Loucy (cell line): ENCODE measurements around the gene GOT2.

Source experiments
- H2AFZ ChIP-seq: fragments of 200-600 bp; sonication (generic); 2 replicates; pipeline ENCODE4 v1.6.0; 2016; ENCODE audit warnings: antibody characterized with exemption, mild to moderate bottlenecking, low read length, moderate library complexity
- H3F3A ChIP-seq: fragments of 200-600 bp; 2 replicates; pipeline ENCODE4 v1.6.0; 2016; ENCODE audit warnings: antibody characterized with exemption, low read depth, mild to moderate bottlenecking
- H3K27me3 ChIP-seq: fragments of 200-600 bp; sonication (generic); 2 replicates; pipeline ENCODE4 v1.6.1; 2014; ENCODE audit warnings: low read length, mild to moderate bottlenecking; ENCODE audit not compliant: insufficient read depth, poor library complexity, severe bottlenecking
- H3K36me3 ChIP-seq: fragments of 200-600 bp; sonication (generic); 2 replicates; pipeline ENCODE4 v1.6.1; 2016; ENCODE audit warnings: low read length; ENCODE audit not compliant: insufficient read depth
- H3K4me1 ChIP-seq: fragments of 200-600 bp; sonication (generic); 2 replicates; pipeline ENCODE4 v1.5.1; 2014; ENCODE audit warnings: low read length, mild to moderate bottlenecking; ENCODE audit not compliant: insufficient read depth, poor library complexity, severe bottlenecking
- H3K4me2 ChIP-seq: fragments of 200-600 bp; sonication (generic); 2 replicates; pipeline ENCODE4 v1.6.0; 2014; ENCODE audit warnings: antibody characterized with exemption, low read length, low read depth, mild to moderate bottlenecking; ENCODE audit not compliant: poor library complexity, severe bottlenecking
- H3K4me3 ChIP-seq: fragments of 200-600 bp; sonication (generic); 2 replicates; pipeline ENCODE4 v1.5.1; 2014; ENCODE audit warnings: low read length, mild to moderate bottlenecking, mixed read lengths; ENCODE audit not compliant: poor library complexity, severe bottlenecking
- H3K79me2 ChIP-seq: fragments of 200-600 bp; sonication (generic); 2 replicates; pipeline ENCODE4 v1.6.1; 2014; ENCODE audit warnings: low read length; ENCODE audit not compliant: insufficient read depth
- H3K9ac ChIP-seq: fragments of 200-600 bp; sonication (generic); 2 replicates; pipeline ENCODE4 v1.6.0; 2014; ENCODE audit warnings: mild to moderate bottlenecking, low read depth, low read length, moderate library complexity; ENCODE audit not compliant: poor library complexity, severe bottlenecking
- H3K9me2 ChIP-seq: fragments of 200-600 bp; sonication (generic); replicated peaks from 2 replicates; pipeline ENCODE4 v1.6.1; 2016; ENCODE audit warnings: low read depth, low read length, mixed read lengths
- H3K9me3 ChIP-seq: fragments of 200-600 bp; sonication (generic); 2 replicates; pipeline ENCODE4 v1.6.1; 2014; ENCODE audit warnings: mild to moderate bottlenecking, antibody characterized with exemption, low read length, low read depth; ENCODE audit not compliant: insufficient read depth
- H4K20me1 ChIP-seq: fragments of 200-600 bp; sonication (generic); 2 replicates; pipeline ENCODE4 v1.6.0; 2014; ENCODE audit warnings: antibody characterized with exemption, low read length, mild to moderate bottlenecking; ENCODE audit not compliant: insufficient read depth, poor library complexity, severe bottlenecking
- EZH2phosphoT487 ChIP-seq: fragments of 200-600 bp; IDR thresholded peaks from 2 replicates; pipeline ENCODE4 v1.6.1; 2018; ENCODE audit warnings: antibody characterized with exemption, mild to moderate bottlenecking, moderate library complexity, borderline replicate concordance
- TF ChIP-seq, protein P1 (sequence below): fragments of 200-600 bp; sonication (generic); conservative IDR thresholded peaks from 2 replicates; pipeline ENCODE4 v1.5.1; 2014; ENCODE audit warnings: mild to moderate bottlenecking, antibody characterized with exemption, low read length

Gene GOT2

DNA sequence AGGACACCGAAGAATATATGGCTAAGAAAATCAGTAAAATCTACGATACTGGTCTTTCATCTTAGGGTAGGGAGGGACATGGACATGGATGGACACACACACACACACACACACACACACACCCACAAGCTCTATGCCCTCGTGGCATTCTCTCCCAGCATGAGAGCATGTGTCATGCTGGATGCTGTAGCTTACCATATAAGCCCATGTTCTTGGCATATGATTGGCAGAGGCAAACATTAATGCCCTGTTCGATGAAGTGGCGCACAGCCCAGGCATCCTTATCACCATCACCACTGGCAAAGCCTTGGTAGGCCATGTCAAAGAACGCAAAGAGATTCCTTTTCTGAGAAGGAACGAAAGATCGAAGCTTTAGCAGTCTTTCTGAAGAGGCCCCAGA is 17.6 kb downstream of the GOT2 start:
- Histone ChIP-seq H3K9me3 (no peaks in the 10 kb centered on the region), H3K9ac (no peak overlapping the region), H3K4me3 (no peak overlapping the region), H3K36me3 (peaks cover 82% of the 10 kb centered on the region), H3K27me3 (no peaks in the 10 kb centered on the region), H3K79me2 (no peaks in the 10 kb centered on the region), H3K9me2 (no peaks in the 10 kb centered on the region), H3K4me2 (no peak overlapping the region), H3F3A (no peaks in the 10 kb centered on the region), H3K4me1 (no peaks in the 10 kb centered on the region), H4K20me1 (no peaks in the 10 kb centered on the region), H2AFZ (no peak overlapping the region)
- TF ChIP-seq, protein P1, sequence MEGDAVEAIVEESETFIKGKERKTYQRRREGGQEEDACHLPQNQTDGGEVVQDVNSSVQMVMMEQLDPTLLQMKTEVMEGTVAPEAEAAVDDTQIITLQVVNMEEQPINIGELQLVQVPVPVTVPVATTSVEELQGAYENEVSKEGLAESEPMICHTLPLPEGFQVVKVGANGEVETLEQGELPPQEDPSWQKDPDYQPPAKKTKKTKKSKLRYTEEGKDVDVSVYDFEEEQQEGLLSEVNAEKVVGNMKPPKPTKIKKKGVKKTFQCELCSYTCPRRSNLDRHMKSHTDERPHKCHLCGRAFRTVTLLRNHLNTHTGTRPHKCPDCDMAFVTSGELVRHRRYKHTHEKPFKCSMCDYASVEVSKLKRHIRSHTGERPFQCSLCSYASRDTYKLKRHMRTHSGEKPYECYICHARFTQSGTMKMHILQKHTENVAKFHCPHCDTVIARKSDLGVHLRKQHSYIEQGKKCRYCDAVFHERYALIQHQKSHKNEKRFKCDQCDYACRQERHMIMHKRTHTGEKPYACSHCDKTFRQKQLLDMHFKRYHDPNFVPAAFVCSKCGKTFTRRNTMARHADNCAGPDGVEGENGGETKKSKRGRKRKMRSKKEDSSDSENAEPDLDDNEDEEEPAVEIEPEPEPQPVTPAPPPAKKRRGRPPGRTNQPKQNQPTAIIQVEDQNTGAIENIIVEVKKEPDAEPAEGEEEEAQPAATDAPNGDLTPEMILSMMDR: no peak
- no peak for TF ChIP-seq EZH2phosphoT487

DNA sequence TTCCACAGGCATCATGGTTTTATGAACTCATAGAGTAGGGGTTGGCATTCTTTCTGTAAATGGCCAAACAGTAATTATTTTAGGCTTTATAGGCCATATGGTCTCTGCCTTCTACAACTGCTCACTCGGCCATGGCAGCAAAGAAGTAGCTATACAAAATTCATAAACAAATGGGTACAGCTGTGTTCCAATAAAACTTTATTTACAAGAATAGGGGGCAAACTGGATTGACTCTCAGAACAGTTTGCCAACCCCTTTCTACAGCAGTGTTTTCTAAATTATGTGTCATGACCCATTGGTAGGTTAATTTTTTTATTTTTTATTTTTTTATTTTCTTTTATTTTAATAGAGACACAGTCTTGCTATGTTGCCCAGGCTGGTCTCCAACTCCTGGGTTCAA is 20.4 kb downstream of the GOT2 start:
- Histone ChIP-seq H3K9me2 (no peaks in the 10 kb centered on the region), H3K36me3 (peaks cover 65% of the 10 kb centered on the region)

DNA sequence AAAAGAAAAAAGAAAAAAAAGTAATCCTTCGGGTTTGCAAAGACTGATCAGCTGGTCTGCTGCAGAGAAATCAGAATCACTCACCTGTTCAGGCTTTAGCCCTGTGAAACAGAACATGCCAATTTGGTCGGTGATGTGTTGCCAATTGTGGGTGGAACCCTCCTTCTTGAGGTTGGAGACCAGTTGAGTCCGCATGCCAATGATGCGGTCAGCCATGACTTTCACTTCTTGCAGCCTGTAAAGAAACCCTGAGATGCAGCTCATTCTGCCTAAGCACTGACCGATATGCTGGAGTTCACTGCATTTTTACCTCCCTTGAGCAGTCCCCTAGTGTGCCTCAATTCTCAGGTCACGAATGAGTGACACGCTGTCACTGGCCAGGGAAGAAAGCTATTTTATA is 24.8 kb downstream of the GOT2 start:
- Histone ChIP-seq H3K4me2 (no peak overlapping the region), H3K27me3 (no peaks in the 10 kb centered on the region), H3K4me1 (no peaks in the 10 kb centered on the region), H3K79me2 (no peaks in the 10 kb centered on the region), H2AFZ (no peak overlapping the region), H3K9me2 (no peaks in the 10 kb centered on the region), H3K36me3 (peaks cover 49% of the 10 kb centered on the region), H3K9me3 (no peaks in the 10 kb centered on the region), H3K4me3 (no peak overlapping the region), H4K20me1 (no peaks in the 10 kb centered on the region), H3F3A (no peaks in the 10 kb centered on the region), H3K9ac (no peak overlapping the region)
- no peak for TF ChIP-seq EZH2phosphoT487
- TF ChIP-seq, protein P1: no peak

More for the DNA sequence above, 20.4 kb downstream of the GOT2 start:
- Histone ChIP-seq H3K4me2 (no peak overlapping the region), H3K9ac (no peak overlapping the region), H3K4me1 (no peaks in the 10 kb centered on the region), H2AFZ (no peak overlapping the region), H3K4me3 (no peak overlapping the region), H3F3A (no peaks in the 10 kb centered on the region), H3K79me2 (no peaks in the 10 kb centered on the region), H3K9me3 (no peaks in the 10 kb centered on the region), H4K20me1 (no peaks in the 10 kb centered on the region), H3K27me3 (no peaks in the 10 kb centered on the region)
- TF ChIP-seq, protein P1: no peak
- TF ChIP-seq EZH2phosphoT487: no peak
